AG09319 (cell line): ENCODE results near the gene NTSR2.

Source experiments
- DNase-seq: peaks from one replicate; pipeline ENCODE4 v3.0.0-alpha.2; 2010; ENCODE audit warnings: low read depth; ENCODE audit errors: extremely low read depth
- CTCF ChIP-seq: IDR thresholded peaks from 2 replicates; pipeline ENCODE4 v1.5.1; 2011; ENCODE audit warnings: low read depth, mild to moderate bottlenecking, inconsistent platforms, low read length, moderate library complexity

NTSR2 gene

GRCh38 chr2:11642972-11643371, 27.0 kb downstream of the NTSR2 start:
- no peak for DNase-seq
- TF ChIP-seq CTCF, result no peak

GRCh38 chr2:11640132-11640531, 29.9 kb downstream of the NTSR2 start:
- no peak for TF ChIP-seq CTCF
- DNase-seq, result no peak

GRCh38 chr2:11639503-11639902, 30.5 kb downstream of the NTSR2 start:
- no peak for TF ChIP-seq CTCF
- DNase-seq, result no peak

- DNase-seq, result no peak
- no peak for TF ChIP-seq CTCF
Observed at GRCh38 chr2:11637546-11637945, 32.4 kb downstream of the NTSR2 start.

- TF ChIP-seq CTCF, result no peak
- DNase-seq, result no peak
Observed at GRCh38 chr2:11636593-11637295, 33.3 kb downstream of the NTSR2 start.

- DNase-seq, result no peak
- no peak for TF ChIP-seq CTCF
Observed at GRCh38 chr2:11635141-11635540, 34.9 kb downstream of the NTSR2 start.

- no peak for TF ChIP-seq CTCF
- DNase-seq, result no peak
Observed at GRCh38 chr2:11634584-11634983, 35.4 kb downstream of the NTSR2 start.
